Panc1 (cell line): Measurements from ENCODE around the gene ZBTB7A. TPM values are rescaled to one million over a fixed set of nuclear protein-coding genes. Genes with fewer than 3 reads are reported as not detected.

Experiments used
- ATAC-seq: fragments of 200-7000 bp; cut with Tn5 transposase; 2 replicates; pipeline ENCODE4 v1.9.1; 2020; ENCODE audit warnings: mild to moderate bottlenecking, moderate library complexity
- BruUV-seq: library from RNA; stranded (reverse); fragments of 400-500 nt; replicated peaks from 2 replicates; lab custom pipeline; 2021; lab: Mats Ljungman, UMichigan
- CTCF ChIA-PET: fragments of 300-600 bp; sonication (Branson Sonifier 250); formaldehyde crosslinking; loops from one replicate; lab custom pipeline; 2022; ENCODE audit warnings: antibody characterized with exemption; lab: Charles Lee
- POLR2A ChIA-PET: fragments of 300-600 bp; sonication (Branson Sonifier 250); formaldehyde crosslinking; loops from one replicate; lab custom pipeline; 2022; ENCODE audit warnings: antibody characterized with exemption; lab: Charles Lee
- DNase-seq: peaks from one replicate; pipeline ENCODE4 v3.0.0-alpha.2; 2010; ENCODE audit warnings: low read depth, low spot score
- H3K27ac ChIP-seq: 2 replicates; pipeline ENCODE4 v1.5.1; 2011; ENCODE audit warnings: mild to moderate bottlenecking, low read length, inconsistent platforms
- H3K27me3 ChIP-seq: fragments of 200-500 bp; sonication (Bioruptor generic); 2 replicates; pipeline ENCODE4 v1.6.0; 2014; ENCODE audit warnings: low read length, inconsistent platforms; ENCODE audit not compliant: control insufficient read depth, insufficient read depth
- H3K36me3 ChIP-seq: fragments of 200-500 bp; sonication (Bioruptor generic); 2 replicates; pipeline ENCODE4 v1.5.1; 2014; ENCODE audit warnings: inconsistent platforms, mild to moderate bottlenecking, low read length, moderate library complexity; ENCODE audit not compliant: control insufficient read depth, insufficient read depth
- H3K4me1 ChIP-seq: 2 replicates; pipeline ENCODE4 v1.5.1; 2011; ENCODE audit warnings: inconsistent platforms, mild to moderate bottlenecking, low read length, moderate library complexity; ENCODE audit not compliant: control insufficient read depth, insufficient read depth
- H3K4me3 ChIP-seq, 2 experiments: 2 replicates each; pipeline ENCODE4 v1.5.1; 2011 to 2012; ENCODE audit warnings: low read depth in 2 of 2, low read length in 2 of 2, mild to moderate bottlenecking in 2 of 2, inconsistent platforms in 1 of 2, moderate library complexity in 1 of 2
- H3K9me3 ChIP-seq: fragments of 200-500 bp; sonication (Bioruptor generic); 2 replicates; pipeline ENCODE4 v1.5.1; 2014; ENCODE audit warnings: low read depth, mild to moderate bottlenecking, inconsistent platforms, low read length, moderate library complexity; ENCODE audit not compliant: control insufficient read depth, insufficient read depth
- CTCF ChIP-seq: fragments of 450-650 bp; IDR thresholded peaks from 2 replicates; pipeline ENCODE4 v1.5.1; 2017; ENCODE audit warnings: mild to moderate bottlenecking
- POLR2AphosphoS5 ChIP-seq: IDR thresholded peaks from 2 replicates; pipeline ENCODE4 v1.6.1; 2012; ENCODE audit warnings: mild to moderate bottlenecking, low read depth, low read length, moderate library complexity
- REST ChIP-seq, 2 experiments: IDR thresholded peaks; 2 replicates each; pipeline ENCODE4 v1.6.1; 2011 to 2012; ENCODE audit warnings: low read depth in 2 of 2, control low read depth in 1 of 2, low read length in 1 of 2, mild to moderate bottlenecking in 1 of 2, moderate library complexity in 1 of 2; ENCODE audit not compliant: insufficient read depth in 1 of 2
- SIN3A ChIP-seq: IDR thresholded peaks from 2 replicates; pipeline ENCODE4 v1.6.1; 2012; ENCODE audit warnings: low read depth, mild to moderate bottlenecking, low read length, moderate library complexity, borderline replicate concordance; ENCODE audit not compliant: insufficient read depth
- TCF7L2 ChIP-seq: IDR thresholded peaks from 2 replicates; pipeline ENCODE4 v1.6.1; 2011; ENCODE audit warnings: mild to moderate bottlenecking, low read depth, low read length, inconsistent platforms
- in situ Hi-C: cut with HindIII; loops from 2 replicates; pipeline ENCODE4 v1.10.0; 2016; ENCODE audit warnings: low sequenced_read_pairs, low pct_unique_long_range_greater_than_20kb
- intact Hi-C: fragments of 100-400 bp; cut with micrococcal nuclease; formaldehyde crosslinking; loops from one replicate; pipeline ENCODE4 v1.10.0; 2022; ENCODE audit not compliant: unreplicated experiment
- total RNA-seq: library from RNA; stranded (reverse); gene quantifications from one replicate; pipeline ENCODE4 v1.2.1, GENCODE V29; 2021; ENCODE audit not compliant: unreplicated experiment

The ZBTB7A gene
- total RNA-seq, 1 experiment from 2014 or later = 48.0 TPM

DNA sequence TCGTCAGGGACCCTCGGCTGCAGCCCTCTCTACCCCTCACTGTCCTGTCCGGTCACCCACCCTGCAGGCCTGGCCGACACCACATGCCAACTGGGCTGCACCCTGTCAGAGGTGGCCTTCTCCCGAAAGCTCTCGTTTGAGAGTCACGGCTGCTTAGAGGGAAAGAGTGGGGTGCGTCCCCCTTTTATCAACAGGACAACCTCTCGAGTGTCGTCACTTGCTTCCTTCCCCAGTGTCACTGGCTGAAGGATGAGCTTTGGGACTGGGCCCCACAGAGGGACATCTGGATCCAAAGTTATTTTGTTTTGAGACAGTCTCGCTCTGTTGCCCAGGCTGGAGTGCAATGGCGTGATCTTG, 28.8 kb upstream of the ZBTB7A start:
- H3K36me3 ChIP-seq = no peaks in the 10 kb centered on the region
- BruUV-seq = no TSS peak
- POLR2A ChIA-PET = no interaction called here
- DNase-seq (no peak), ATAC-seq (no peak)
- no peaks in the 10 kb centered on the region for H3K27me3 ChIP-seq
- H3K27ac ChIP-seq = no peak overlapping the region
- no peak overlapping the region for H3K4me3 ChIP-seq
- intact Hi-C loops = no loop called here
- in situ Hi-C loops = no loop called here
- CTCF ChIA-PET = no interaction called here
- no peak for TF ChIP-seq CTCF
- no peak for TF ChIP-seq SIN3A
- no peak for TF ChIP-seq TCF7L2
- TF ChIP-seq POLR2AphosphoS5 = no peak
- TF ChIP-seq REST (IDR thresholded peaks at IDR 0.05; ENCODE audit: insufficient read depth in 1 of 2, low read depth in 2 of 2, low read length in 1 of 2) = no peak
- no peaks in the 10 kb centered on the region for H3K4me1 ChIP-seq
- H3K9me3 ChIP-seq = no peaks in the 10 kb centered on the region

DNA sequence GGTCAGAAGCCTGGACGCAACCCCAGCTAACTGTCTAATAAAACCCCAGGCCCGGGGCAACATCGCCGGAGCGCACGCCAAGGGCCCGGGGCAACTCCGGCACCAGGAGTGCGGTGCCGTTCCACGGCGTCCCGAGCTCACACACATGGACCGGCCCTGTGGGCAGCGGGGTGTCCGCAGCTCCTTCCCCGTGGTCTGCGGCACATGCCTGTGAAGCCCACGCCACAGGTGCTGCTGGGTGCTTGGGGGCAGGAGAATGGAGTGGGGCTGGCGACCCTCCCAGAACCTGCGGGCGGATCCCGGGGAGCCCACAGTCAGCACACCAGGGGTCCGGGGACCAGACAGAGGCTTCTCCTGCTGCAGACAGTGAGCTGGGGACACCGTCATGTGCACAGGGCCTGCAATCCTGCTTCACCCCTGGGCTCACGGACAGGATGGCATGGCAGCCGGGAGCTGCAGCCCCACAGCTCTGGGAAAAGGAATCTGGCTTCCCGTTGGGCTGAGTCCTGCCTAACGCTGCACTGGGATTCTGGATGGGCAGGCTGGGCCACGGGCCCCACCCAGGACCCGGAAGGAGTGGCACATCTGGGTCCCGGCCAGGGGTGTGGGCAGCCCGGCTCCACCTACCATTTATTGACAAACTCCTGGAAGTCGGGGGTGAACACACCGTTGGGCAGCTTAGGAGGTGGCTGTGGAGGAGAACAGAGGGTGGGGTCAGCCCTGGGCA, 28.2 kb upstream of the ZBTB7A start:
- H3K36me3 ChIP-seq = no peaks in the 10 kb centered on the region
- intact Hi-C loops = no loop called here
- ChIA-PET CTCF (no interaction called here), POLR2A (no interaction called here)
- TF ChIP-seq SIN3A = no peak
- no peak for TF ChIP-seq REST (IDR thresholded peaks at IDR 0.05; ENCODE audit: insufficient read depth in 1 of 2, low read depth in 2 of 2, low read length in 1 of 2)
- no peak for TF ChIP-seq TCF7L2
- no peak for TF ChIP-seq CTCF
- TF ChIP-seq POLR2AphosphoS5 = no peak
- no peaks in the 10 kb centered on the region for H3K27me3 ChIP-seq
- H3K4me1 ChIP-seq = no peaks in the 10 kb centered on the region
- ATAC-seq = 0 out of 2 replicates have a peak, but pooled peaks have one; percentile 18
- in situ Hi-C loops = no loop called here
- no TSS peak for BruUV-seq
- H3K27ac ChIP-seq = no peak overlapping the region
- H3K4me3 ChIP-seq = no peak overlapping the region
- DNase-seq = no peak
- H3K9me3 ChIP-seq = no peaks in the 10 kb centered on the region
